HepG2 (cell line): Measurements from ENCODE around the gene ZG16. TPM values are rescaled to one million over a fixed set of nuclear protein-coding genes. Genes with fewer than 3 reads are reported as not detected.

ENCODE experiments used
- ATAC-seq: fragments of 200-7000 bp; cut with Tn5 transposase; 3 replicates; pipeline ENCODE4 v1.9.1; 2020; ENCODE audit warnings: mild to moderate bottlenecking, moderate library complexity
- BruUV-seq: library from RNA; stranded (reverse); fragments of 400-500 nt; replicated peaks from 2 replicates; lab custom pipeline; 2021; lab: Mats Ljungman, UMichigan
- CTCF ChIA-PET: fragments of 300-600 bp; formaldehyde crosslinking; extraction: SDS; loops from one replicate; lab custom pipeline; 2021; ENCODE audit warnings: low total read pairs, inconsistent platforms, low intra/inter-chr PET ratio; lab: Yijun Ruan, JAX
- POLR2A ChIA-PET: fragments of 350-600 bp; sonication (Branson Sonifier 250); formaldehyde crosslinking; loops from one replicate; lab custom pipeline; 2020; ENCODE audit warnings: antibody characterized with exemption, inconsistent platforms; lab: Yijun Ruan, JAX
- DNase-seq: peaks from one replicate; pipeline ENCODE4 v3.0.0-alpha.2; 2015; ENCODE audit warnings: low spot score
- FAIRE-seq: peaks from 3 replicates; lab custom pipeline; 2011; peaks lifted over from hg19 to GRCh38; lab: Jason Lieb, UNC
- H2AFZ ChIP-seq: one replicate; pipeline ENCODE4 v1.6.1; 2011; ENCODE audit warnings: low read length, inconsistent platforms
- H3K27ac ChIP-seq: fragments of 300-600 bp; 3 replicates; pipeline ENCODE4 v1.8.0; 2011; ENCODE audit warnings: mixed run types, mild to moderate bottlenecking, mixed read lengths, low read length, inconsistent platforms; ENCODE audit not compliant: insufficient read depth; ENCODE audit errors: extremely low read length
- H3K27me3 ChIP-seq, 2 experiments: fragments of 200-600 bp in 1 of 2; 2 replicates in 1 of 2; 3 replicates in 1 of 2; pipeline versions ENCODE4 v1.6.0 to v1.8.0; 2011; ENCODE audit warnings: low read length in 2 of 2, mild to moderate bottlenecking in 2 of 2, moderate library complexity in 2 of 2, inconsistent platforms in 1 of 2; ENCODE audit not compliant: insufficient read depth in 2 of 2, control insufficient read depth in 1 of 2
- H3K36me3 ChIP-seq, 2 experiments: fragments of 200-600 bp in 1 of 2; replicated peaks in 1 of 2; 2 replicates in 1 of 2; 3 replicates in 1 of 2; pipeline versions ENCODE4 v1.5.1 to v1.8.0; 2011; ENCODE audit warnings: low read length in 2 of 2, inconsistent platforms in 1 of 2; ENCODE audit not compliant: insufficient read depth in 2 of 2, control insufficient read depth in 1 of 2
- H3K4me1 ChIP-seq: 2 replicates; pipeline ENCODE4 v1.5.1; 2012; ENCODE audit warnings: low read length, inconsistent platforms; ENCODE audit not compliant: insufficient read depth
- H3K4me2 ChIP-seq: 2 replicates; pipeline ENCODE4 v1.6.0; 2011; ENCODE audit warnings: low read depth, low read length, inconsistent platforms
- H3K4me3 ChIP-seq, 3 experiments: fragments of 200-600 bp in 1 of 3; sonication (generic), shearing (Covaris generic) in 1 of 3; replicated peaks in 1 of 3; 2 replicates each; pipeline ENCODE4 v1.5.1; 2011 to 2016; ENCODE audit warnings: low read length in 3 of 3, inconsistent platforms in 2 of 3, low read depth in 2 of 3, mild to moderate bottlenecking in 2 of 3, control low read depth in 1 of 3, mixed read lengths in 1 of 3; ENCODE audit not compliant: insufficient read depth in 1 of 3
- H3K79me2 ChIP-seq: one replicate; pipeline ENCODE4 v1.6.1; 2011; ENCODE audit warnings: low read length, inconsistent platforms; ENCODE audit not compliant: insufficient read depth
- H3K9ac ChIP-seq: 2 replicates; pipeline ENCODE4 v1.6.0; 2011; ENCODE audit warnings: mild to moderate bottlenecking, low read depth, low read length, inconsistent platforms; ENCODE audit not compliant: insufficient read depth
- H3K9me3 ChIP-seq: 2 replicates; pipeline ENCODE4 v1.5.1; 2012; ENCODE audit warnings: mild to moderate bottlenecking, low read length
- H4K20me1 ChIP-seq: 2 replicates; pipeline ENCODE4 v1.6.0; 2011; ENCODE audit warnings: inconsistent platforms, mild to moderate bottlenecking, low read length, moderate library complexity; ENCODE audit not compliant: insufficient read depth
- DDIT3 ChIP-seq: sonication (generic); formaldehyde crosslinking; IDR thresholded peaks from 2 replicates; pipeline ENCODE4 v1.4.0; 2020; ENCODE audit warnings: mild to moderate bottlenecking, missing genetic modification reagents
- MED8 ChIP-seq: sonication (generic); formaldehyde crosslinking; IDR thresholded peaks from 2 replicates; pipeline ENCODE4 v1.8.1; 2023; ENCODE audit warnings: mild to moderate bottlenecking, missing genetic modification reagents; ENCODE audit not compliant: insufficient replicate concordance
- MEIS2 ChIP-seq: sonication (generic); formaldehyde crosslinking; IDR thresholded peaks from 2 replicates; pipeline ENCODE4 v1.9.0; 2021; ENCODE audit warnings: mild to moderate bottlenecking, missing genetic modification reagents
- NR3C1 ChIP-seq: sonication (generic); formaldehyde crosslinking; IDR thresholded peaks from 2 replicates; pipeline ENCODE4 v1.4.0; 2020; ENCODE audit warnings: missing genetic modification reagents
- SRSF1 ChIP-seq: fragments of 200-400 bp; formaldehyde crosslinking; optimal IDR thresholded peaks from 2 replicates; pipeline ENCODE3; 2017; ENCODE audit warnings: mild to moderate bottlenecking, low read depth, low read length, moderate library complexity
- THAP9 ChIP-seq: sonication (generic); formaldehyde crosslinking; IDR thresholded peaks from 2 replicates; pipeline ENCODE4; 2020; ENCODE audit warnings: missing genetic modification reagents, mild to moderate bottlenecking, borderline replicate concordance
- ZNF276 ChIP-seq: sonication (generic); formaldehyde crosslinking; IDR thresholded peaks from 2 replicates; pipeline ENCODE4 v1.4.0; 2020; ENCODE audit warnings: mild to moderate bottlenecking, low read depth, missing genetic modification reagents
- ZNF432 ChIP-seq: sonication (generic); formaldehyde crosslinking; IDR thresholded peaks from 2 replicates; pipeline ENCODE4 v1.5.0; 2020; ENCODE audit warnings: missing genetic modification reagents, mild to moderate bottlenecking, borderline replicate concordance
- WGBS: methylation state at CpG from one replicate; pipeline ENCODE4 v1.1.6; 2017; ENCODE audit warnings: low lambda C conversion rate; 5-methylcytosine and 5-hydroxymethylcytosine counted together
- in situ Hi-C: cut with HindIII; loops from 2 replicates; pipeline ENCODE4 v1.10.0; 2017; ENCODE audit warnings: low pct_unique_long_range_greater_than_20kb; ENCODE audit not compliant: extremely low pct_ligation_motif_present
- intact Hi-C: fragments of 100-400 bp; cut with micrococcal nuclease; formaldehyde crosslinking; loops from one replicate; pipeline ENCODE4 v1.10.0; 2022; ENCODE audit not compliant: unreplicated experiment
- polyA plus RNA-seq, 8 experiments: library from polyadenylated mRNA; depleted of rRNA in 3 of 8; stranded (reverse) in 7 of 8; unstranded in 1 of 8; fragments of >200 nt; fragmentation: Illumina TruSeq in 4 of 8; extraction: Trizol in 4 of 8; gene quantifications; 2 replicates each; pipeline versions ENCODE4 v1.2.1 to v1.2.3, GENCODE V29; 2011 to 2016; ENCODE audit warnings: low read depth in 4 of 8, missing spikeins in 1 of 8, mixed read lengths in 1 of 8; ENCODE audit not compliant: insufficient read depth in 1 of 8
- total RNA-seq, 5 experiments: library from RNA; depleted of rRNA; stranded (reverse); fragments of >200 nt; fragmentation: Illumina TruSeq; extraction: Trizol; gene quantifications; 2 replicates each; pipeline ENCODE4 v1.2.3, GENCODE V29; 2016; ENCODE audit warnings: low read depth in 1 of 5
- TF ChIP-seq, protein P1 (sequence below): IDR thresholded peaks from 2 replicates; pipeline ENCODE4 v1.6.1; 2016; ENCODE audit warnings: mild to moderate bottlenecking, missing biosample characterization, missing genetic modification reagents

Gene ZG16
- total and polyA plus RNA-seq, 2 of the 13 experiments (the other 11 are each of a cell fraction or from before 2014, with no cell fraction given), result 0.04 to 0.07 TPM

DNA sequence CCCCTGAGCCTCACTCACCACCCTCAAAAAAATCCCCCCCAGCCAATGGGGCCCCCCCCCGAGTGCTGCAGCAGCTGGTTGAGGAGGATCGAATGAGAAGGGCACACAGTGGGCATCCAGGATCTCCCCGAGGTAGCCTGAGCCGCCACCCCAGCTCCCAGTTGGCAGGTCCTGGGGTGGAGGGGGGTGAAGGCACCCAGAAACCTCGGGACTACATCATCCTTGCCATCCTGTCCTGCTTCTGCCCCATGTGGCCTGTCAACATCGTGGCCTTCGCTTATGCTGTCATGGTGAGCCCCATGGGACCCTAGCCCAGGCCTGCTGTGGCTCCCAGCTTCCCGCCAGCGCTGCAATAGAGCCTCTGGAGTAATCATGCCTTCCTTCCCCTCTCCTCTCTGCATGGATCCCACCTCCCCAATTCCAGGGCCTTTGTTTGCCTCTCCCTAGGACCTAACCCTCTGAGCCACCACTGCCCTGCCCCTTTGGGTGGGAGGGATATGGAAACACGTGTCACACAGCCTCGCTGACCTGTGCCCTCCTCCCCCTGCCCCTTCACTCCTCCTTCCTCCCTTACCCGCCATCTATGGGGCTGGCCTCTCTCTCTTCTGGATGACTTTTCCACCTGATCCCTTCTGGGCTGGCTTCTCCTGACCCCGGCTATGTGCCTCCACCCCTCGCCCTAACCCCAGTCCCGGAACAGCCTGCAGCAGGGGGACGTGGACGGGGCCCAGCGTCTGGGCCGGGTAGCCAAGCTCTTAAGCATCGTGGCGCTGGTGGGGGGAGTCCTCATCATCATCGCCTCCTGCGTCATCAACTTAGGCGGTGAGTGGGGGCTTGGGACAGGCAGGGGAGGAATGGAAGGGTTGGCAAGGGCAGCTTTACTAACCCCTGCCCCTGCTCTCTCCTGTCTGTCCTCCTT is 35.8 kb downstream of the ZG16 start (continued):
- no peak for TF ChIP-seq ZNF276 (CRISPR knock-in tag)

DNA sequence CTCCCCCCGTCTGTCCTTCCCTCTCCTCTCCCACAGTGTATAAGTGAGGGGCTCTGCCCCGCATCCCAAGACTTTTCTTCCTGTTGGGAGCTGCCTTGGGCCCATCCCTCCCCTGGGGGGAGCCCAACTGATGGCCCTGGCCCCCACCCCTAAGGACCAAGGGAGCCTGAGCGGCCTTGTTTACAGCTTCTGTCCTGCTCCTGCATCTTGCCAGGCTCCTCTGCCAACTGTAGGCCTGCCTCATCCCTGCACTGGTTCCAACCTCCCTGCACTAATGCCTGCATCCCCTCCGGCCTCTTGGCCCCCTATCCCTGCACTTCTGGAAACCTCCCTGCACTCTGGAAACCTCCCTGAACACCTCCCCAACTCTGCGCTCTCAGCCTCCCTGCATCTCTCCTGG is 36.5 kb downstream of the ZG16 start:
- H3K27ac ChIP-seq, result no peak overlapping the region
- DNase-seq (no peak), ATAC-seq (no peak), FAIRE-seq (no peak)
- H3K4me2 ChIP-seq, result 0 out of 2 replicates have a peak overlapping the region, but pooled peaks have one; percentile 95
- no TSS peak for BruUV-seq
- 89% methylated on average over 5 of the region's 5 CpGs for WGBS
- peaks cover 17% of the 10 kb centered on the region for H3K79me2 ChIP-seq
- in situ Hi-C loops, result loop anchor here (25.0 kb wide), 1 partner anchor 848 kb away; the partner anchor contains the start of genes FBRS and PRR14
- no peaks in the 10 kb centered on the region for H3K9me3 ChIP-seq
- peaks cover 80% of the 10 kb centered on the region for H3K4me1 ChIP-seq
- H3K27me3 ChIP-seq, result peaks cover 0 to 12% of the 10 kb centered on the region in 2 experiments; a peak in 2 of 5 replicates
- no peak overlapping the region for H3K9ac ChIP-seq
- ChIA-PET CTCF (no interaction called here), POLR2A (interaction anchor here (1.7 kb wide), 2 partner anchors 25 to 49 kb away, joined by 7 to 20 read pairs; partner anchors contain the start of genes CDIPT and KIF22)
- intact Hi-C loops, result no loop called here
- H2AFZ ChIP-seq, result no peak overlapping the region
- TF ChIP-seq MEIS2 (CRISPR knock-in tag) (no peak), ZNF432 (no peak), SRSF1 (no peak), THAP9 (CRISPR knock-in tag) (no peak), DDIT3 (CRISPR knock-in tag) (no peak), MED8 (no peak), NR3C1 (CRISPR knock-in tag) (no peak)
- TF ChIP-seq, protein P1, sequence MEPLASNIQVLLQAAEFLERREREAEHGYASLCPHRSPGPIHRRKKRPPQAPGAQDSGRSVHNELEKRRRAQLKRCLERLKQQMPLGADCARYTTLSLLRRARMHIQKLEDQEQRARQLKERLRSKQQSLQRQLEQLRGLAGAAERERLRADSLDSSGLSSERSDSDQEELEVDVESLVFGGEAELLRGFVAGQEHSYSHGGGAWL (CRISPR knock-in tag), result no peak
- H3K36me3 ChIP-seq, result peaks cover 1 to 21% of the 10 kb centered on the region in 2 experiments; a peak in 2 of 5 replicates
- peaks cover 8% of the 10 kb centered on the region; the same call in 1 of the 2 replicates for H4K20me1 ChIP-seq
- no peak overlapping the region for H3K4me3 ChIP-seq
